CD4-positive, alpha-beta T cell (primary cell): ENCODE measurements around the gene DYNLT4. TPM values are rescaled to one million over a fixed set of nuclear protein-coding genes. Genes with fewer than 3 reads are reported as not detected.

Experiments
- ATAC-seq: fragments of 200-7000 bp; cut with Tn5 transposase; one replicate; pipeline ENCODE4 v1.10.0; 2022; ENCODE audit warnings: mild to moderate bottlenecking; ENCODE audit not compliant: poor library complexity
- CTCF ChIA-PET: fragments of 350-600 bp; sonication (Branson Sonifier 250); formaldehyde crosslinking; loops from one replicate; lab custom pipeline; 2021; ENCODE audit warnings: antibody characterized with exemption, inconsistent platforms; lab: Charles Lee
- POLR2A ChIA-PET: fragments of 350-600 bp; sonication (Branson Sonifier 250); formaldehyde crosslinking; loops from one replicate; lab custom pipeline; 2021; ENCODE audit warnings: antibody characterized with exemption, inconsistent platforms; lab: Charles Lee
- DNase-seq, 14 experiments: peaks; one replicate each; pipeline ENCODE4 v3.0.0-alpha.2; 2013 to 2020; ENCODE audit warnings: mixed read lengths in 2 of 14
- H3K27ac ChIP-seq, 2 donors: one replicate each; pipeline versions ENCODE4 v1.5.1 to v1.7.0; 2013; ENCODE audit warnings: low read length in 2 of 2, low read depth in 1 of 2, mild to moderate bottlenecking in 1 of 2
- H3K27me3 ChIP-seq, 2 experiments: 1 replicate in 1 of 2; 2 replicates in 1 of 2; pipeline versions ENCODE4 v1.6.1 to v1.7.0; 2013; ENCODE audit warnings: low read length in 2 of 2, control low read depth in 1 of 2, mild to moderate bottlenecking in 1 of 2, moderate library complexity in 1 of 2; ENCODE audit not compliant: insufficient read depth in 2 of 2, control insufficient read depth in 1 of 2
- H3K36me3 ChIP-seq: one replicate; pipeline ENCODE4 v1.6.1; 2013; ENCODE audit warnings: low read length, control low read depth; ENCODE audit not compliant: insufficient read depth
- H3K4me1 ChIP-seq: one replicate; pipeline ENCODE4 v1.6.1; 2013; ENCODE audit warnings: low read length, control low read depth; ENCODE audit not compliant: insufficient read depth
- H3K4me3 ChIP-seq: one replicate; pipeline ENCODE4 v1.5.1; 2013; ENCODE audit warnings: mild to moderate bottlenecking, low read length, moderate library complexity
- H3K9me3 ChIP-seq, 2 experiments: 1 replicate in 1 of 2; 2 replicates in 1 of 2; pipeline versions ENCODE4 v1.6.1 to v1.7.0; 2013; ENCODE audit warnings: low read length in 2 of 2, mild to moderate bottlenecking in 2 of 2, control low read depth in 1 of 2, moderate library complexity in 1 of 2; ENCODE audit not compliant: control insufficient read depth in 1 of 2, insufficient read depth in 1 of 2
- H3K27ac Mint-ChIP-seq: one replicate; pipeline ENCODE4 v1.8.0; 2020; ENCODE audit warnings: mixed read lengths
- H3K27me3 Mint-ChIP-seq: one replicate; pipeline ENCODE4 v1.8.0; 2021; ENCODE audit warnings: mixed read lengths
- H3K36me3 Mint-ChIP-seq: one replicate; pipeline ENCODE4 v1.8.0; 2021; ENCODE audit warnings: low read depth, mixed read lengths
- H3K4me1 Mint-ChIP-seq: one replicate; pipeline ENCODE4 v1.8.0; 2021; ENCODE audit warnings: low read depth, mixed read lengths
- H3K4me3 Mint-ChIP-seq: one replicate; pipeline ENCODE4 v1.8.0; 2020; ENCODE audit warnings: mild to moderate bottlenecking, mixed read lengths
- H3K9me3 Mint-ChIP-seq: one replicate; pipeline ENCODE4 v1.8.0; 2020; ENCODE audit warnings: mixed read lengths
- CTCF ChIP-seq: fragments of 200-600 bp; IDR thresholded peaks from one replicate; pipeline ENCODE4 v1.8.0; 2022; ENCODE audit warnings: antibody characterized with exemption, mild to moderate bottlenecking
- intact Hi-C, 2 experiments: fragments of 100-400 bp; cut with DNase I in 1 of 2; cut with micrococcal nuclease in 1 of 2; formaldehyde crosslinking; loops; one replicate each; pipeline versions ENCODE4 v1.15.1 to v1.9.0; 2023 to 2025; cut with DNase I, micrococcal nuclease
- total RNA-seq, 174 experiments: library from RNA in 2 of 174; stranded (reverse) in 2 of 174; gene quantifications; one replicate each; pipeline ENCODE4 v1.2.3 and lab custom pipeline; 2021 to 2026

Gene DYNLT4
- total RNA-seq, 2 experiments from 2014 or later: 1.8 to 2.1 TPM

- H3K4me3 ChIP-seq: peak overlapping the region; percentile 58
- CTCF ChIA-PET: interaction anchor here (0.8 to 3.6 kb wide), 8 partner anchors 11 to 225 kb away, joined by 3 to 20 read pairs (median 6); partner anchors contain the start of genes EIF2B3, HECTD3, PLK3 and RNU5D-1
- H3K27ac ChIP-seq: peak overlapping the region; percentile 4 to 37
These were observed 20.9 kb downstream of the DYNLT4 start for GRCh38 chr1:44786138-44786840.

GRCh38 chr1:44785501-44786137, 21.5 kb downstream of the DYNLT4 start:
- H3K4me3 Mint-ChIP-seq: peak overlapping the region; percentile 86
- intact Hi-C loops: loop anchor here (2.0 to 5.0 kb wide), 5 partner anchors 15 to 517 kb away; partner anchors contain the start of gene PLK3 (in 1 of the 2)
- peak overlapping the region in 1 of 2 donors; percentile 4 for H3K27ac ChIP-seq
- TF ChIP-seq CTCF: no peak
- ChIA-PET POLR2A (interaction anchor here (0.9 to 5.6 kb wide), 12 partner anchors 10 to 226 kb away, joined by 3 to 61 read pairs (median 8); partner anchors contain the start of genes BTBD19, DYNLT4, HECTD3 and PLK3), CTCF (interaction anchor here (0.6 to 3.6 kb wide), 9 partner anchors 10 to 225 kb away, joined by 3 to 20 read pairs (median 5); partner anchors contain the start of genes EIF2B3, HECTD3, PLK3 and RNU5D-1)
- DNase-seq: peak in 2 of 14 experiments; percentile 20 to 29
- H3K27me3 ChIP-seq: no peaks in the 10 kb centered on the region
- no peak for ATAC-seq
- H3K36me3 Mint-ChIP-seq: peaks cover 11% of the 10 kb centered on the region
- peaks cover 31% of the 10 kb centered on the region for H3K4me1 Mint-ChIP-seq
- peak overlapping the region; percentile 58 for H3K4me3 ChIP-seq
- H3K36me3 ChIP-seq: peaks cover 13% of the 10 kb centered on the region
- no peaks in the 10 kb centered on the region for H3K9me3 Mint-ChIP-seq
- no peaks in the 10 kb centered on the region for H3K27me3 Mint-ChIP-seq
- H3K4me1 ChIP-seq: peaks cover 35% of the 10 kb centered on the region
- H3K9me3 ChIP-seq: no peaks in the 10 kb centered on the region
- H3K27ac Mint-ChIP-seq: peak overlapping the region; percentile 53

More at GRCh38 chr1:44786138-44786840, 20.9 kb downstream of the DYNLT4 start:
- Histone ChIP-seq H3K9me3 (no peaks in the 10 kb centered on the region), H3K36me3 (peaks cover 6% of the 10 kb centered on the region), H3K4me1 (peaks cover 35% of the 10 kb centered on the region), H3K27me3 (no peaks in the 10 kb centered on the region)
- intact Hi-C loops: loop anchor here (2.0 to 5.0 kb wide), 5 partner anchors 15 to 516 kb away; partner anchors contain the start of gene PLK3 (in 1 of the 2)
- Mint-ChIP-seq H3K27me3 (no peaks in the 10 kb centered on the region), H3K4me1 (peaks cover 31% of the 10 kb centered on the region), H3K36me3 (peaks cover 4% of the 10 kb centered on the region), H3K4me3 (peak overlapping the region; percentile 86), H3K9me3 (no peaks in the 10 kb centered on the region), H3K27ac (peak overlapping the region; percentile 53)
- ATAC-seq (peak; percentile 84), DNase-seq (peak; percentile 64 to 89 (median 74))
- peak; percentile 99 for TF ChIP-seq CTCF
- POLR2A ChIA-PET: interaction anchor here (0.9 to 5.6 kb wide), 12 partner anchors 10 to 225 kb away, joined by 3 to 61 read pairs (median 6); partner anchors contain the start of genes BTBD19, DYNLT4, HECTD3 and PLK3

- TF ChIP-seq CTCF: no peak
- Mint-ChIP-seq H3K27ac (peak overlapping the region; percentile 53), H3K36me3 (peaks cover 17% of the 10 kb centered on the region), H3K4me1 (peaks cover 31% of the 10 kb centered on the region), H3K27me3 (no peaks in the 10 kb centered on the region), H3K9me3 (no peaks in the 10 kb centered on the region), H3K4me3 (peak overlapping the region; percentile 86)
- DNase-seq: no peak
- POLR2A ChIA-PET: interaction anchor here (1.3 to 5.6 kb wide), 11 partner anchors 9 to 555 kb away, joined by 3 to 61 read pairs (median 9); partner anchors contain the start of genes BTBD19, DYNLT4, HECTD3 and MUTYH
- CTCF ChIA-PET: interaction anchor here (0.6 to 3.6 kb wide), 9 partner anchors 8 to 226 kb away, joined by 3 to 20 read pairs (median 5); partner anchors contain the start of genes EIF2B3, HECTD3, PLK3 and RNU5D-1
- no peaks in the 10 kb centered on the region for H3K9me3 ChIP-seq
- H3K36me3 ChIP-seq: peaks cover 18% of the 10 kb centered on the region
- intact Hi-C loops: loop anchor here in 1 of 2 experiments (5.0 kb wide), 3 partner anchors 37 to 517 kb away; no protein-coding TSS in a partner anchor
- H3K27me3 ChIP-seq: no peaks in the 10 kb centered on the region
- H3K27ac ChIP-seq: no peak overlapping the region
- ATAC-seq: no peak
- no peak overlapping the region for H3K4me3 ChIP-seq
- H3K4me1 ChIP-seq: peaks cover 35% of the 10 kb centered on the region
These were observed 22.1 kb downstream of the DYNLT4 start for GRCh38 chr1:44785029-44785380.
